GM19043 (cell line): ENCODE data around the gene LEAP2.

Source experiments
- ATAC-seq: cut with Tn5 transposase; IDR thresholded peaks from one replicate; pipeline ENCODE4 v1.9.1; 2021; ENCODE audit warnings: low read depth; ENCODE audit not compliant: unreplicated experiment

The LEAP2 gene

GRCh38 chr5:132873119-132873929 is at the start of gene LEAP2:
Gene LEAP2, plus strand, starts transcription at chr5:132873668. Its CDS starts 27 bp downstream, at chr5:132873695.
- no peak for ATAC-seq

GRCh38 chr5:132824426-132824825 is 49.0 kb upstream of the LEAP2 start:
- no peak for ATAC-seq

- no peak for ATAC-seq
These were observed 48.2 kb upstream of the LEAP2 start for GRCh38 chr5:132825033-132825833.

- no peak for ATAC-seq
These were observed 47.6 kb upstream of the LEAP2 start for GRCh38 chr5:132825834-132826391.

GRCh38 chr5:132826424-132827082 is 46.9 kb upstream of the LEAP2 start:
- ATAC-seq = no peak

GRCh38 chr5:132827943-132828673 is 45.4 kb upstream of the LEAP2 start:
- ATAC-seq = no peak

GRCh38 chr5:132828846-132829494 is 44.5 kb upstream of the LEAP2 start:
- no peak for ATAC-seq

- ATAC-seq = peak; percentile 74
These were observed 43.6 kb upstream of the LEAP2 start for GRCh38 chr5:132829742-132830435.

GRCh38 chr5:132830436-132831094 is 42.9 kb upstream of the LEAP2 start, which contains the start of gene SHROOM1:
Gene SHROOM1, minus strand, starts transcription at chr5:132830647. Its CDS starts 4,507 bp downstream, at chr5:132826140.
- ATAC-seq = peak; percentile 54

GRCh38 chr5:132831095-132831860 is 42.2 kb upstream of the LEAP2 start:
- no peak for ATAC-seq

GRCh38 chr5:132832612-132833011 is 40.9 kb upstream of the LEAP2 start:
- no peak for ATAC-seq

- no peak for ATAC-seq
These were observed 39.4 kb upstream of the LEAP2 start for GRCh38 chr5:132834057-132834456.

GRCh38 chr5:132836852-132837251 is 36.6 kb upstream of the LEAP2 start:
- no peak for ATAC-seq

GRCh38 chr5:132837868-132838267 is 35.6 kb upstream of the LEAP2 start:
- ATAC-seq = no peak

GRCh38 chr5:132838516-132839282 is 34.8 kb upstream of the LEAP2 start:
- ATAC-seq = no peak

GRCh38 chr5:132839426-132840301 is 33.8 kb upstream of the LEAP2 start:
- no peak for ATAC-seq
